ENCODE data around the gene GCC2. TPM values are rescaled to one million over a fixed set of nuclear protein-coding genes. Genes with fewer than 3 reads are reported as not detected.
"Not testable (repeated sequence)": the region's sequence is repeated elsewhere in the genome, so short reads cannot be mapped to it uniquely, and the experiment has no call there.

Gene GCC2
- total RNA-seq, 1 donor from 2014 or later, result 31.4 TPM

GRCh38 chr2:108533832-108534583 lies 85.0 kb downstream of the GCC2 start, which contains the start of gene LIMS1:
LIMS1 (plus strand) TSS chr2:108534470; CDS start chr2:108534563, 93 bp downstream.
- DNase-seq, result peak; percentile 84

GRCh38 chr2:108534584-108535356 lies 85.8 kb downstream of the GCC2 start:
- peak; percentile 16 for DNase-seq

GRCh38 chr2:108535357-108535631 lies 86.3 kb downstream of the GCC2 start:
- DNase-seq, result no peak

GRCh38 chr2:108536133-108536780 lies 87.3 kb downstream of the GCC2 start:
- DNase-seq, result no peak

- no peak for DNase-seq
Measured at GRCh38 chr2:108536911-108537310, 87.9 kb downstream of the GCC2 start.

DNA sequence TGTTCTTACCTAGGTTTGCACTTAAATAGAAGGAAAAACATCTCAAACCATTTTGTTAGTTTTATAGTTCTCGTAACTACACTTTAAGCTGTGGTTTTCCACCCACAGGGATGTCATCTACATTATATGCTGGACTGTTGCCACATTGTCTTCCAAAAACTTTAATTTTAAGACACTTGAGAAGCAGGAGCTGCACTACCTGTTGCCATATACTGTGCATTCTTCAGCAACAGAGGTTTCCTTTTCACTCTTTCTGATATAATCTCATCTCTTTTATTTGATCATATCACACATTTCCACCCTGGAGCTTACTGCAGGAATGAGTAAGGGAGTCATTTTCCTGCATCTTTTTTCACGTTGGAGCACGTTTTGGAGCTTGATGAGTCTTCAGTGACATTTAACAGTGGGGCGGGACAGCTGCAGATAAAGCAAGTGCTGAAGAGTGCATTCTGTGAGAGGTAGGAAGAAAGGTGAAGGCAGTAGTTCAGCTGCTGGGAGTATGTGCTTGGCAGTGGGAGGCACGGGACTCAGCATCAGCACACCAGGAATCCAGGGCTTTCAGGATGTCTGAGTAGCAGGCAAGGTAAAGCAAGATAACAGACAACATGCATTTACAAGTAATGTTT lies 89.1 kb downstream of the GCC2 start:
- DNase-seq, result no peak

DNA sequence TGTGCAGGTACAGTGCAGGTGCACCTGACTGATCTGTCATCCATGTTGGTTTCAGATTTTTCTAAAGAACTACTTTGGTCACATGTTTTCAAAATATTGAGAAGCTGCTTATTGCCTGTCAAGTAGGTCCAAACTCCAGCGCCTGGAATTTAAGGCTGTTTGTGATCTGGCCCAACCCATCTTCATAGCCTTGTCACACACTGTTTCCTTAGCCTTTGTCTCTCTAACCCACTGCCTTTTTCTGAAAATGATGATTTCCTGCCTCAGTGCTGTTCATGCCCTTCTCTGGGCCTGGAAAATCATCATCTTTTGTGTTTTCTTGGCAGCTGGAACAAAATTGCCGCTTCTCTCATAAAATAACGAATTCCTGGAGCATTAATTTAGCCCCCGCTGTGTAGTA lies 92.4 kb downstream of the GCC2 start:
- DNase-seq, result no peak

- DNase-seq, result no peak
Measured at GRCh38 chr2:108542071-108542470, 93.1 kb downstream of the GCC2 start.

- DNase-seq, result no peak
Measured at GRCh38 chr2:108547606-108548005, 98.6 kb downstream of the GCC2 start.

- no peak for DNase-seq
Measured at GRCh38 chr2:108548208-108549003, 99.4 kb downstream of the GCC2 start.

GRCh38 chr2:108552566-108552965 lies 103.6 kb downstream of the GCC2 start:
- DNase-seq, result no peak

DNA sequence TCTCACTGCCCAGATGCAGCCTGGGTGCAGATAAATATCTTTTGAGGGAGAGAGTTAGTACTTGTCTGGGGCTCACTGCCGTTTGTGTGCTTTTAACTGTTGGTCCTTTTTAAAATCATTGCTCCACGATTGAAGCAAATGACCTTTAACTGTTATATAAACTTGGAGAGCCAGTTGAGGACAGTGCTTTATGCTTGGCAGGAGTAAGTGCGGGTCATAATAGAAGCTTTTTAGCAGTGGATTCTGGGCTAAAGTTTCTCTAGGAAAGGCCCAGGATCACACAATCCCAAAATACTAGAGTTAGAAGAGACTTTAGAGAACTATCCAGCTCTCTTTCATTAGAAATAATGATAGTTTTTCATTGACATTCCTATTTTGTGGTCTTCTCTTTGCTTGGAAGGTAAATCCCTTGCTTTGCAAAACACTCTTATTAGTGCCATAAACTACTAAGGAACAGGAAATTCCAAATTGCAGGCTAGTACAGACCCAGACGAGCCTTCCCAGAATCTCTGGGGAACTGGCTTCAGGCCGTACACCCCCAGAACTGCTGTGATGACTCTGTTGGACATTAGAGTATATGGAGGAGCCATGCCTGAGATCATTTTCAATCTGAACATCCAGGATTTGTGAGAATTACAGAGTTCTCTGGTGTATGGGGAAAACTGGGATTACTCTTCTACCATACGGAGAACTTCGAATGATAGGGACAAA lies 104.4 kb downstream of the GCC2 start:
- DNase-seq, result no peak

GRCh38 chr2:108554528-108554927 lies 105.5 kb downstream of the GCC2 start:
- no peak for DNase-seq

GRCh38 chr2:108555572-108555971 lies 106.6 kb downstream of the GCC2 start:
- DNase-seq, result no peak

DNA sequence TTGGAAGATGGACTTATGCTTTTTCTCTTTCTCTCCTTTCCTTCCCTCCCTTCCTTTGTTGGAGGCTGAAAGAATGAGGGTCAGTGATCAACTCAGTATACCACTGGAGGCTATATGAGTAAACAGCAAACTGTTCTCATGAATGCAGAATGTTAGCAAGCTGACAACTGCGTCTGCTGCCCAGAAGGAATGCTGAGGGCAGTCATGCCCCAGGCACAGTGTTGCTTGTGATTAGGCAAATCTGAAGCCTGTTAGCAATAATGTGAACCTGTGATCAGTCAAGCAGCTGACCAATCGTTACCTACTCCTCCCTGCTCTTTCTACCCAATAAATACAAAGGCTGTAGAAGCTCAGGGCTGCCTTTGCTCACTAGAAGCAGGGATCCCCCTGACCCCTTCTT lies 107.6 kb downstream of the GCC2 start:
- not testable (repeated sequence) for DNase-seq

Small RNAs within 50 kb of the gene (small RNA-seq; reads per million reads assigned to genes)
- not detected for gene SMIM12P1

Other genes starting within 250 kb of the GCC2 start
- not detected for gene SULT1C3, start 209.2 kb upstream of the GCC2 start, total RNA-seq
- 0.62 TPM for gene SULT1C2, start 160.3 kb upstream of the GCC2 start, total RNA-seq
- gene SULT1C4, start 71.3 kb upstream of the GCC2 start, total RNA-seq, result 6.6 TPM
- 18.1 TPM for gene LIMS1, start 85.3 kb downstream of the GCC2 start, total RNA-seq